NCI-H1436 (cell line): ENCODE data around the gene C8G.

Source experiments
- DNase-seq: peaks from one replicate; lab custom pipeline; 2025; lab: John Stamatoyannopoulos, UW

The C8G gene

GRCh38 chr9:136944519-136945332 lies at the start of gene C8G, which contains the start of gene FBXW5:
TSS of gene C8G (plus strand) at chr9:136945243. CDS start at chr9:136945321, 78 bp downstream.
TSS of gene FBXW5 (minus strand) at chr9:136944738. CDS start at chr9:136944083, 655 bp downstream.
- peak; percentile 92 for DNase-seq

GRCh38 chr9:136896027-136896426 lies 49.0 kb upstream of the C8G start:
- DNase-seq, result no peak

- DNase-seq, result no peak
Measured at GRCh38 chr9:136898483-136899100, 46.5 kb upstream of the C8G start.

- DNase-seq, result no peak
Measured at GRCh38 chr9:136899196-136899595, 45.8 kb upstream of the C8G start.

GRCh38 chr9:136900556-136900955 lies 44.5 kb upstream of the C8G start:
- no peak for DNase-seq

- DNase-seq, result no peak
Measured at GRCh38 chr9:136900988-136901515, 44.0 kb upstream of the C8G start.

- DNase-seq, result no peak
Measured at GRCh38 chr9:136901516-136902258, 43.4 kb upstream of the C8G start.

GRCh38 chr9:136902259-136902821 lies 42.7 kb upstream of the C8G start:
- no peak for DNase-seq

GRCh38 chr9:136903041-136903554 lies 41.9 kb upstream of the C8G start:
- DNase-seq, result no peak

- no peak for DNase-seq
Measured at GRCh38 chr9:136906266-136906665, 38.8 kb upstream of the C8G start.

GRCh38 chr9:136907011-136907914 lies 37.8 kb upstream of the C8G start:
- DNase-seq, result no peak

GRCh38 chr9:136910197-136910900 lies 34.7 kb upstream of the C8G start:
- no peak for DNase-seq

- DNase-seq, result no peak
Measured at GRCh38 chr9:136910901-136911245, 34.2 kb upstream of the C8G start.

GRCh38 chr9:136913701-136914438 lies 31.2 kb upstream of the C8G start:
- no peak for DNase-seq

- no peak for DNase-seq
Measured at GRCh38 chr9:136915632-136916329, 29.3 kb upstream of the C8G start.

- no peak for DNase-seq
Measured at GRCh38 chr9:136916330-136917184, 28.5 kb upstream of the C8G start.

- no peak for DNase-seq
Measured at GRCh38 chr9:136917902-136918301, 27.1 kb upstream of the C8G start.

- DNase-seq, result no peak
Measured at GRCh38 chr9:136920069-136920468, 25.0 kb upstream of the C8G start.
